Stimulated activated CD4-positive, alpha-beta T cell treated with anti-CD3 and anti-CD28 coated beads, Interleukin-2, amount 100 ng/mL, for 24 hours (primary cell): Measurements from ENCODE around the gene FADS1.

Experiments
- DNase-seq, 2 donors: peaks; one replicate each; pipeline ENCODE4 v3.0.0-alpha.2; 2020

The FADS1 gene

GRCh38 chr11:61844909-61845565, 28.2 kb upstream of the FADS1 start:
- no peak for DNase-seq

- no peak for DNase-seq
These were observed 25.7 kb upstream of the FADS1 start for GRCh38 chr11:61842528-61842820.

GRCh38 chr11:61841636-61842527, 25.1 kb upstream of the FADS1 start:
- DNase-seq = no peak

GRCh38 chr11:61840371-61840770, 23.6 kb upstream of the FADS1 start:
- no peak for DNase-seq

GRCh38 chr11:61839742-61840141, 22.9 kb upstream of the FADS1 start:
- DNase-seq = no peak

GRCh38 chr11:61838921-61839320, 22.1 kb upstream of the FADS1 start:
- DNase-seq = no peak

- DNase-seq = no peak
These were observed 21.7 kb upstream of the FADS1 start for GRCh38 chr11:61838501-61838900.

GRCh38 chr11:61837411-61838005, 20.7 kb upstream of the FADS1 start:
- DNase-seq = no peak

- DNase-seq = no peak
These were observed 19.4 kb upstream of the FADS1 start for GRCh38 chr11:61836193-61836592.

GRCh38 chr11:61834278-61835048, 17.7 kb upstream of the FADS1 start:
- DNase-seq = peak; percentile 21 to 39

GRCh38 chr11:61833926-61834277, 17.1 kb upstream of the FADS1 start:
- no peak for DNase-seq

- no peak for DNase-seq
These were observed 16.7 kb upstream of the FADS1 start for GRCh38 chr11:61833471-61833870.

- DNase-seq = no peak
These were observed 16.0 kb upstream of the FADS1 start for GRCh38 chr11:61832754-61833153.

- DNase-seq = no peak
These were observed 15.4 kb upstream of the FADS1 start for GRCh38 chr11:61832207-61832606.

- DNase-seq = no peak
These were observed 13.7 kb upstream of the FADS1 start for GRCh38 chr11:61830237-61831105.

- DNase-seq = no peak
These were observed 13.0 kb upstream of the FADS1 start for GRCh38 chr11:61829806-61830205.

GRCh38 chr11:61828629-61829407, 12.0 kb upstream of the FADS1 start:
- DNase-seq = peak; percentile 26 to 43

- DNase-seq = no peak
These were observed 11.5 kb upstream of the FADS1 start for GRCh38 chr11:61828379-61828628.

GRCh38 chr11:61827571-61828378, 11.0 kb upstream of the FADS1 start, which contains the start of gene FADS2:
FADS2 (plus strand) TSS chr11:61828300; CDS start chr11:61828391, 91 bp downstream.
- DNase-seq = peak; percentile 48 to 80

GRCh38 chr11:61826930-61827570, 10.2 kb upstream of the FADS1 start:
- DNase-seq = no peak
